HepG2 (cell line): ENCODE measurements around the gene ASXL1. TPM values are rescaled to one million over a fixed set of nuclear protein-coding genes. Genes with fewer than 3 reads are reported as not detected.

ENCODE experiments used
- AFF4 ChIP-seq: sonication (generic); formaldehyde crosslinking; IDR thresholded peaks from 2 replicates; pipeline ENCODE4 v1.4.0; 2020; ENCODE audit warnings: missing genetic modification reagents
- CENPX ChIP-seq: sonication (generic); formaldehyde crosslinking; IDR thresholded peaks from 2 replicates; pipeline ENCODE4 v1.9.0; 2021; ENCODE audit warnings: mild to moderate bottlenecking, missing genetic modification reagents, moderate library complexity
- FOXK1 ChIP-seq: sonication (generic); formaldehyde crosslinking; IDR thresholded peaks from 2 replicates; pipeline ENCODE4 v1.4.0; 2020; ENCODE audit warnings: low read depth, missing genetic modification reagents, borderline replicate concordance
- KDM4B ChIP-seq: sonication (generic); formaldehyde crosslinking; IDR thresholded peaks from 2 replicates; pipeline ENCODE4 v1.4.0; 2020; ENCODE audit warnings: missing genetic modification reagents
- MAFG ChIP-seq: sonication (generic); formaldehyde crosslinking; IDR thresholded peaks from 2 replicates; pipeline ENCODE4 v1.5.1; 2020; ENCODE audit warnings: mild to moderate bottlenecking, missing genetic modification reagents
- RFX5 ChIP-seq: IDR thresholded peaks from 2 replicates; pipeline ENCODE4 v1.6.1; 2011; ENCODE audit warnings: low read depth, low read length, improper control_type of control experiment
- SAFB2 ChIP-seq: sonication (generic); formaldehyde crosslinking; IDR thresholded peaks from 2 replicates; pipeline ENCODE4 v1.5.1; 2020; ENCODE audit warnings: missing genetic modification reagents, low read depth, mild to moderate bottlenecking, borderline replicate concordance
- TFE3 ChIP-seq: IDR thresholded peaks from 2 replicates; pipeline ENCODE4 v1.6.1; 2016
- XRCC5 ChIP-seq: fragments of 200-400 bp; formaldehyde crosslinking; optimal IDR thresholded peaks from 2 replicates; pipeline ENCODE3; 2017; ENCODE audit warnings: mild to moderate bottlenecking, low read length
- ZBTB8A ChIP-seq: sonication (generic); formaldehyde crosslinking; IDR thresholded peaks from 2 replicates; pipeline ENCODE4 v1.4.0; 2020; ENCODE audit warnings: mild to moderate bottlenecking, low read depth, missing genetic modification reagents, borderline replicate concordance
- ZNF24 ChIP-seq: fragments of 450-650 bp; IDR thresholded peaks from 2 replicates; pipeline ENCODE4 v1.6.1; 2017; ENCODE audit warnings: antibody characterized with exemption, mild to moderate bottlenecking
- ZNF296 ChIP-seq: sonication (generic); formaldehyde crosslinking; conservative IDR thresholded peaks from 2 replicates; pipeline ENCODE4 v1.5.0; 2020; ENCODE audit warnings: mild to moderate bottlenecking, missing genetic modification reagents
- ZNF451 ChIP-seq: sonication (generic); formaldehyde crosslinking; IDR thresholded peaks from 2 replicates; pipeline ENCODE4 v1.5.0; 2020; ENCODE audit warnings: mild to moderate bottlenecking, missing genetic modification reagents
- ZNF510 ChIP-seq: sonication (generic); formaldehyde crosslinking; IDR thresholded peaks from 2 replicates; pipeline ENCODE4 v1.4.0; 2020; ENCODE audit warnings: low read depth, mild to moderate bottlenecking, missing genetic modification reagents
- ZNF549 ChIP-seq: sonication (generic); formaldehyde crosslinking; IDR thresholded peaks from 2 replicates; pipeline ENCODE4 v1.5.0; 2020; ENCODE audit warnings: missing genetic modification reagents
- ZNF816 ChIP-seq: sonication (generic); formaldehyde crosslinking; IDR thresholded peaks from 2 replicates; pipeline ENCODE4 v1.8.0; 2022; ENCODE audit warnings: missing genetic modification reagents, mild to moderate bottlenecking, borderline replicate concordance
- ZNF83 ChIP-seq: sonication (generic); formaldehyde crosslinking; IDR thresholded peaks from 2 replicates; pipeline ENCODE4 v1.4.0; 2020; ENCODE audit warnings: missing genetic modification reagents, mild to moderate bottlenecking, borderline replicate concordance
- polyA plus RNA-seq, 8 experiments: library from polyadenylated mRNA; depleted of rRNA in 3 of 8; stranded (reverse) in 7 of 8; unstranded in 1 of 8; fragments of >200 nt; fragmentation: Illumina TruSeq in 4 of 8; extraction: Trizol in 4 of 8; gene quantifications; 2 replicates each; pipeline versions ENCODE4 v1.2.1 to v1.2.3, GENCODE V29; 2011 to 2016; ENCODE audit warnings: low read depth in 4 of 8, missing spikeins in 1 of 8, mixed read lengths in 1 of 8; ENCODE audit not compliant: insufficient read depth in 1 of 8
- total RNA-seq, 5 experiments: library from RNA; depleted of rRNA; stranded (reverse); fragments of >200 nt; fragmentation: Illumina TruSeq; extraction: Trizol; gene quantifications; 2 replicates each; pipeline ENCODE4 v1.2.3, GENCODE V29; 2016; ENCODE audit warnings: low read depth in 1 of 5
- TF ChIP-seq, protein P1 (sequence below): sonication (generic); formaldehyde crosslinking; IDR thresholded peaks from 2 replicates; pipeline ENCODE4 v1.8.1; 2023; ENCODE audit warnings: mild to moderate bottlenecking, missing genetic modification reagents
- TF ChIP-seq, protein P2 (sequence below): sonication (generic); formaldehyde crosslinking; IDR thresholded peaks from 2 replicates; pipeline ENCODE4 v1.8.0; 2022; ENCODE audit warnings: missing genetic modification reagents, mild to moderate bottlenecking, inconsistent platforms, borderline replicate concordance
- TF ChIP-seq, protein P3 (sequence below): sonication (generic); formaldehyde crosslinking; IDR thresholded peaks from 2 replicates; pipeline ENCODE4 v1.8.0; 2022; ENCODE audit warnings: missing genetic modification reagents, low read depth, mild to moderate bottlenecking, borderline replicate concordance

The ASXL1 gene
- total and polyA plus RNA-seq, 2 of the 13 experiments (the other 11 are each of a cell fraction or from before 2014, with no cell fraction given): 62.1 to 74.8 TPM

- TF ChIP-seq TFE3 (CRISPR knock-in tag): 0 out of 2 replicates have a peak, but pooled peaks have one; percentile 33
- TF ChIP-seq MAFG (CRISPR knock-in tag): no peak
- TF ChIP-seq ZNF816: peak; percentile 38; the same call in 1 of the 2 replicates
- TF ChIP-seq ZNF451 (CRISPR knock-in tag): no peak
- TF ChIP-seq AFF4 (CRISPR knock-in tag): 0 out of 2 replicates have a peak, but pooled peaks have one; percentile 80
- peak; percentile 66; the same call in 1 of the 2 replicates for TF ChIP-seq KDM4B
- TF ChIP-seq SAFB2 (CRISPR knock-in tag): peak; percentile 40
- peak; percentile 46; the same call in 1 of the 2 replicates for TF ChIP-seq FOXK1
- TF ChIP-seq ZNF296 (CRISPR knock-in tag): no peak
- no peak for TF ChIP-seq XRCC5
- TF ChIP-seq ZNF83: 0 out of 2 replicates have a peak, but pooled peaks have one; percentile 44
- no peak for TF ChIP-seq ZNF510 (CRISPR knock-in tag)
- TF ChIP-seq, protein P1, sequence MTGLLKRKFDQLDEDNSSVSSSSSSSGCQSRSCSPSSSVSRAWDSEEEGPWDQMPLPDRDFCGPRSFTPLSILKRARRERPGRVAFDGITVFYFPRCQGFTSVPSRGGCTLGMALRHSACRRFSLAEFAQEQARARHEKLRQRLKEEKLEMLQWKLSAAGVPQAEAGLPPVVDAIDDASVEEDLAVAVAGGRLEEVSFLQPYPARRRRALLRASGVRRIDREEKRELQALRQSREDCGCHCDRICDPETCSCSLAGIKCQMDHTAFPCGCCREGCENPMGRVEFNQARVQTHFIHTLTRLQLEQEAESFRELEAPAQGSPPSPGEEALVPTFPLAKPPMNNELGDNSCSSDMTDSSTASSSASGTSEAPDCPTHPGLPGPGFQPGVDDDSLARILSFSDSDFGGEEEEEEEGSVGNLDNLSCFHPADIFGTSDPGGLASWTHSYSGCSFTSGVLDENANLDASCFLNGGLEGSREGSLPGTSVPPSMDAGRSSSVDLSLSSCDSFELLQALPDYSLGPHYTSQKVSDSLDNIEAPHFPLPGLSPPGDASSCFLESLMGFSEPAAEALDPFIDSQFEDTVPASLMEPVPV: no peak
- TF ChIP-seq, protein P2, sequence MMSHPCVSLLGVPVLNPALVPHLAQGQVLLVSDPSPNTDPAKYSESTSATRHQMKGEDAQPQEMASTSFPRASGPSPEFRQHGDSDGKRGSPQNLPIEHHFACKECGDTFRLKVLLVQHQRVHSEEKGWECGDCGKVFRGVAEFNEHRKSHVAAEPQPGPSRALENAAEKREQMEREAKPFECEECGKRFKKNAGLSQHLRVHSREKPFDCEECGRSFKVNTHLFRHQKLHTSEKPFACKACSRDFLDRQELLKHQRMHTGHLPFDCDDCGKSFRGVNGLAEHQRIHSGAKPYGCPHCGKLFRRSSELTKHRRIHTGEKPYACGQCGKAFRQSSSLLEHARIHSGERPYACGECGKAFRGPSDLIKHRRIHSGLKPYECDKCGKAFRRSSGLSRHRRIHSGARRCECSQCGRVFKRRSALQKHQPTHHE (CRISPR knock-in tag): peak; percentile 59; the same call in 1 of the 2 replicates
- TF ChIP-seq ZBTB8A (CRISPR knock-in tag): no peak
- no peak for TF ChIP-seq ZNF549 (CRISPR knock-in tag)
- no peak for TF ChIP-seq CENPX
- TF ChIP-seq RFX5: no peak
- no peak for TF ChIP-seq ZNF24
- TF ChIP-seq, protein P3, sequence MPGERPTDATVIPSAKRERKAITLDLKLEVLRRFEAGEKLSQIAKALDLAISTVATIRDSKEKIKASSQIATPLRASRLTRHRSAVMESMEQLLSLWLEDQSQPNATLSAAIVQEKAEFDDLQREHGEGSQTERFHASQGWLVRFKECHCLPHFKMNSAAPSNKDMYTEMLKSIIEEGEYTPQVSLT (CRISPR knock-in tag): no peak
Observed at GRCh38 chr20:32483351-32484224, 125.5 kb downstream of the ASXL1 start (continued).
